Neuronal stem cell (in vitro differentiated cells): Measurements from ENCODE around the gene ZNHIT1.

Source experiments
- DNase-seq: peaks from one replicate; pipeline ENCODE4 v3.0.0-alpha.2; 2013; ENCODE audit warnings: low spot score
- H2AFZ ChIP-seq: one replicate; pipeline ENCODE4 v1.6.1; 2013; ENCODE audit warnings: mild to moderate bottlenecking, low read length, inconsistent platforms
- H2AK5ac ChIP-seq: 2 replicates; pipeline ENCODE4 v1.6.1; 2013; ENCODE audit warnings: low read depth, mild to moderate bottlenecking, inconsistent platforms, low read length, moderate library complexity, mixed read lengths
- H2BK120ac ChIP-seq: 2 replicates; pipeline ENCODE4 v1.6.1; 2013; ENCODE audit warnings: low read depth, mild to moderate bottlenecking, inconsistent platforms, low read length, moderate library complexity, mixed read lengths
- H2BK12ac ChIP-seq: one replicate; pipeline ENCODE4 v1.6.1; 2013; ENCODE audit warnings: low read length, inconsistent platforms
- H2BK15ac ChIP-seq: 2 replicates; pipeline ENCODE4 v1.6.1; 2013; ENCODE audit warnings: mild to moderate bottlenecking, low read length, inconsistent platforms, mixed read lengths
- H2BK5ac ChIP-seq: one replicate; pipeline ENCODE4 v1.6.1; 2013; ENCODE audit warnings: inconsistent platforms, mild to moderate bottlenecking, low read length, moderate library complexity
- H3K14ac ChIP-seq: one replicate; pipeline ENCODE4 v1.6.1; 2013; ENCODE audit warnings: low read length, inconsistent platforms
- H3K18ac ChIP-seq: 2 replicates; pipeline ENCODE4 v1.6.1; 2013; ENCODE audit warnings: low read length, inconsistent platforms
- H3K23ac ChIP-seq: 2 replicates; pipeline ENCODE4 v1.6.1; 2013; ENCODE audit warnings: low read depth, mild to moderate bottlenecking, mixed read lengths, low read length, inconsistent platforms; ENCODE audit not compliant: poor library complexity
- H3K27ac ChIP-seq: replicated peaks from 3 replicates; pipeline ENCODE4 v1.5.1; 2013; ENCODE audit warnings: low read length, inconsistent platforms
- H3K27me3 ChIP-seq, 3 experiments: 2 replicates each; pipeline ENCODE4 v1.6.1; 2013; ENCODE audit warnings: low read length in 3 of 3, mild to moderate bottlenecking in 2 of 3, inconsistent platforms in 1 of 3, low read depth in 1 of 3, mixed read lengths in 1 of 3, moderate library complexity in 1 of 3; ENCODE audit not compliant: control insufficient read depth in 3 of 3, insufficient read depth in 3 of 3
- H3K36me3 ChIP-seq, 2 donors: replicated peaks in 1 of 2; 2 replicates each; pipeline ENCODE4 v1.6.1; 2013; ENCODE audit warnings: low read length in 2 of 2; ENCODE audit not compliant: control insufficient read depth in 2 of 2, insufficient read depth in 2 of 2
- H3K4ac ChIP-seq: 2 replicates; pipeline ENCODE4 v1.6.1; 2013; ENCODE audit warnings: inconsistent platforms, mild to moderate bottlenecking, low read length, moderate library complexity
- H3K4me1 ChIP-seq, 2 donors: 1 replicate in 1 of 2; 2 replicates in 1 of 2; pipeline ENCODE4 v1.6.1; 2013; ENCODE audit warnings: low read length in 2 of 2, low read depth in 1 of 2; ENCODE audit not compliant: control insufficient read depth in 2 of 2, insufficient read depth in 1 of 2
- H3K4me2 ChIP-seq: one replicate; pipeline ENCODE4 v1.6.1; 2013; ENCODE audit warnings: mild to moderate bottlenecking, low read length, inconsistent platforms; ENCODE audit not compliant: insufficient read depth, poor library complexity, severe bottlenecking
- H3K4me3 ChIP-seq, 2 donors: 2 replicates each; pipeline ENCODE4 v1.5.1; 2013; ENCODE audit warnings: low read length in 2 of 2, mild to moderate bottlenecking in 2 of 2, inconsistent platforms in 1 of 2, moderate library complexity in 1 of 2
- H3K79me1 ChIP-seq: one replicate; pipeline ENCODE4 v1.6.1; 2013; ENCODE audit warnings: low read depth, mild to moderate bottlenecking, inconsistent platforms, low read length, moderate library complexity
- H3K9ac ChIP-seq: one replicate; pipeline ENCODE4 v1.6.1; 2013; ENCODE audit warnings: mild to moderate bottlenecking, low read depth, low read length, inconsistent platforms; ENCODE audit not compliant: poor library complexity
- H3K9me3 ChIP-seq, 2 donors: replicated peaks in 1 of 2; 2 replicates each; pipeline versions ENCODE3 to v1.6.1; 2013; ENCODE audit warnings: low read length in 2 of 2, mild to moderate bottlenecking in 2 of 2, inconsistent platforms in 1 of 2, low read depth in 1 of 2, mixed read lengths in 1 of 2, moderate library complexity in 1 of 2; ENCODE audit not compliant: control insufficient read depth in 2 of 2, insufficient read depth in 1 of 2
- H4K8ac ChIP-seq: one replicate; pipeline ENCODE4 v1.6.1; 2013; ENCODE audit warnings: low read depth, mild to moderate bottlenecking, inconsistent platforms, low read length, moderate library complexity
- H4K91ac ChIP-seq: one replicate; pipeline ENCODE4 v1.6.1; 2013; ENCODE audit warnings: low read length, low read depth, mild to moderate bottlenecking, inconsistent platforms; ENCODE audit not compliant: poor library complexity
- WGBS, 2 donors: extraction: QIAGEN DNeasy Blood & Tissue Kit; methylation state at CpG; one replicate each; pipeline ENCODE4 v1.1.7; 2013; ENCODE audit warnings: missing lambda C conversion rate in 2 of 2, mixed read lengths in 1 of 2; ENCODE audit not compliant: insufficient read length in 2 of 2, insufficient replicate concordance in 1 of 2; ENCODE audit errors: extremely low coverage in 2 of 2; 5-methylcytosine and 5-hydroxymethylcytosine counted together

The ZNHIT1 gene

DNA sequence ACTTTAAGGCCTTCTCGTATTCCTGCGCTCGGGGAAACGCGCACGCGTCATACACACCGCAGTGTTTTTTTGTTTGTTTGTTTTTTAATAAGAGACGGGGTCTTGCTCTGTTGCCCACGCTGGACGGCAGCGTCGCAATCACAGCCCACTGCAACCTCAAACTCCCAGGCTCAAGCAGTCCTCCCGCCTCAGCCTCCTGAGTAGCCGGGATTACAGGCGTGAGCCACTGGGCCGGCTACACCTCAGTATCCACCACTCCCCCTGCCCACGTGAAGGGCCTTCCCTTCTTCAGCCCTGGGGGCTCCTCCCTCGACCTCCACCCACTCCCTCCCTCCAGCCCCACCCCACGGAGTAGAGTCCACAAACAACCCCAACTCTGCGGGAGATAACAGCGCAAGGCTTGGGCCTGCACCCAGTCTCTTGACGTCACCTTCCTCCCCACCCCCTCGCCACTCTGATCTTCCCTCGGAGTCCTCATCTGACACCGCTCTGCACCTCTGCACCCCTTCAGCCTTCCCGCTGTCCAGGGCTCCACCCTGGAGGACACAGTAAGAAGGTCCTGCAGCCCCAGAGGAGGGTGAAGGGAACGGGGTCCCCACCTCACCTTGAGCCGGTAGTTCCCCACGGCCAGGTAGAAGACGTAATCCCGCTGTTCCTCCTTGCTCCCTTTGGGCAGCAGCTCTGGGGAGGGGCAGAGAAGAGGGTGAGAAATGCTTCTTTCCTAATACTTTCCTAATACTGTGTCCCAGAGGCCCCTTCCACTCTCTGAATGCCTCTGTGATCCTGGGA, 22.5 kb downstream of the ZNHIT1 start:
- Histone ChIP-seq H3K4ac (no peak overlapping the region), H3K79me1 (peaks cover 14% of the 10 kb centered on the region), H3K23ac (no peak overlapping the region), H3K9me3 (no peaks in the 10 kb centered on the region), H2BK120ac (no peak overlapping the region), H4K8ac (no peak overlapping the region), H3K9ac (no peak overlapping the region), H3K27me3 (no peaks in the 10 kb centered on the region), H4K91ac (no peak overlapping the region), H2BK15ac (no peak overlapping the region), H3K36me3 (peaks cover 17 to 51% of the 10 kb centered on the region in 2 donors), H3K4me2 (no peak overlapping the region), H3K27ac (no peak overlapping the region), H2AK5ac (no peak overlapping the region), H2BK12ac (no peak overlapping the region), H2AFZ (no peak overlapping the region), H3K4me3 (no peak overlapping the region), H3K14ac (no peak overlapping the region), H2BK5ac (no peak overlapping the region), H3K4me1 (peaks cover 7 to 9% of the 10 kb centered on the region in 2 donors), H3K18ac (no peak overlapping the region)
- no peak for DNase-seq
- WGBS, 2 donors, result no CpG with 5 or more reads among the region's 32 CpGs

DNA sequence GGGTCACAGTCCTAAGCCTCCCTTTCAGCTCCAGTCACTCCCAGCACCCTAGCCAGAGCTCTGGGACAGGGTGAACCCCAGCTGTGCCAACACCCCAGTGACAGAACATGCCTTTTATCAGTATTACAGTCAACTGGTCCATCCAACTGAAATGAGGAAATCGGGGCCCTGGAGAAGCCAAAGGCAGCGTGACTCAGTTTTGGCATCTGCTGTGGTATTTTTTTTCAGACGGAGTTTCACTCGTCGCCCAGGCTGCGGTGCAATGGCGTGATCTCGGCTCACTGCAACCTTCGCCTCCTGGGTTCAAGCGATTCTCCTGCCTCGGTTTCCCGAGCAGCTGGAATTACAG, 23.0 kb downstream of the ZNHIT1 start:
- no peaks in the 10 kb centered on the region for H3K9me3 ChIP-seq
- H2AFZ ChIP-seq, result no peak overlapping the region
- H3K23ac ChIP-seq, result no peak overlapping the region
- no peak overlapping the region for H3K14ac ChIP-seq
- no peak overlapping the region for H3K27ac ChIP-seq
- peaks cover 14% of the 10 kb centered on the region for H3K79me1 ChIP-seq
- no peak overlapping the region for H2BK120ac ChIP-seq
- H4K91ac ChIP-seq, result no peak overlapping the region
- peaks cover 7 to 9% of the 10 kb centered on the region in 2 donors for H3K4me1 ChIP-seq
- H3K4me2 ChIP-seq, result no peak overlapping the region
- peaks cover 17 to 56% of the 10 kb centered on the region in 2 donors for H3K36me3 ChIP-seq
- no peak overlapping the region for H3K4me3 ChIP-seq
- H3K9ac ChIP-seq, result no peak overlapping the region
- H4K8ac ChIP-seq, result no peak overlapping the region
- H3K27me3 ChIP-seq, result no peaks in the 10 kb centered on the region
- H2AK5ac ChIP-seq, result no peak overlapping the region
- no peak overlapping the region for H2BK12ac ChIP-seq
- WGBS, 2 donors, result no CpG with 5 or more reads among the region's 12 CpGs
- H2BK5ac ChIP-seq, result no peak overlapping the region
- DNase-seq, result no peak
- no peak overlapping the region for H3K18ac ChIP-seq
- no peak overlapping the region for H2BK15ac ChIP-seq
- no peak overlapping the region for H3K4ac ChIP-seq

- no CpG with 5 or more reads among the region's 16 CpGs for WGBS, 2 donors
- no peak overlapping the region for H2AK5ac ChIP-seq
- H3K4me1 ChIP-seq, result peaks cover 7 to 9% of the 10 kb centered on the region in 2 donors
- no peak overlapping the region for H2AFZ ChIP-seq
- H3K4me3 ChIP-seq, result no peak overlapping the region
- H3K18ac ChIP-seq, result no peak overlapping the region
- H4K91ac ChIP-seq, result no peak overlapping the region
- peaks cover 17 to 56% of the 10 kb centered on the region in 2 donors for H3K36me3 ChIP-seq
- H3K9ac ChIP-seq, result no peak overlapping the region
- H3K14ac ChIP-seq, result no peak overlapping the region
- no peak overlapping the region for H2BK12ac ChIP-seq
- H3K4ac ChIP-seq, result no peak overlapping the region
- H4K8ac ChIP-seq, result no peak overlapping the region
- H3K9me3 ChIP-seq, result no peaks in the 10 kb centered on the region
- no peak overlapping the region for H3K4me2 ChIP-seq
- no peak overlapping the region for H2BK5ac ChIP-seq
- no peaks in the 10 kb centered on the region for H3K27me3 ChIP-seq
- H2BK15ac ChIP-seq, result no peak overlapping the region
- DNase-seq, result no peak
- H2BK120ac ChIP-seq, result no peak overlapping the region
- H3K79me1 ChIP-seq, result peaks cover 14% of the 10 kb centered on the region
- no peak overlapping the region for H3K23ac ChIP-seq
- H3K27ac ChIP-seq, result no peak overlapping the region
Measured at GRCh38 chr7:101241443-101242349, 23.7 kb downstream of the ZNHIT1 start.
